Ectodermal cell (in vitro differentiated cells): ENCODE data around the gene MAP2K7.

Source experiments
- H3K27ac ChIP-seq: 2 replicates; pipeline ENCODE4 v1.7.0; 2013; ENCODE audit warnings: mild to moderate bottlenecking, low read depth, low read length; ENCODE audit not compliant: insufficient read depth, poor library complexity, severe bottlenecking
- H3K27me3 ChIP-seq: 2 replicates; pipeline ENCODE4 v1.7.0; 2013; ENCODE audit warnings: mild to moderate bottlenecking, low read length; ENCODE audit not compliant: insufficient read depth, control insufficient read depth, poor library complexity, severe bottlenecking
- H3K36me3 ChIP-seq: one replicate; pipeline ENCODE4 v1.7.0; 2013; ENCODE audit warnings: low read length; ENCODE audit not compliant: control insufficient read depth, insufficient read depth
- H3K4me1 ChIP-seq: one replicate; pipeline ENCODE4 v1.7.0; 2013; ENCODE audit warnings: low read length; ENCODE audit not compliant: control insufficient read depth, insufficient read depth
- H3K4me3 ChIP-seq: 2 replicates; pipeline ENCODE4 v1.7.0; 2013; ENCODE audit warnings: low read depth, low read length, control low read depth; ENCODE audit not compliant: insufficient read depth
- H3K9me3 ChIP-seq: 2 replicates; pipeline ENCODE4 v1.7.0; 2013; ENCODE audit warnings: mild to moderate bottlenecking, low read length, moderate library complexity; ENCODE audit not compliant: control insufficient read depth
- WGBS, 2 experiments: methylation state at CpG; one replicate each; pipeline ENCODE4 v1.1.7; 2013; ENCODE audit warnings: missing lambda C conversion rate in 2 of 2; 5-methylcytosine and 5-hydroxymethylcytosine counted together

The MAP2K7 gene

GRCh38 chr19:7932276-7932929 lies 28.7 kb downstream of the MAP2K7 start:
- H3K9me3 ChIP-seq, result no peaks in the 10 kb centered on the region
- no peaks in the 10 kb centered on the region for H3K27me3 ChIP-seq
- 96% methylated on average over 32 of the region's 32 CpGs for WGBS, 2 experiments
- no peaks in the 10 kb centered on the region for H3K4me1 ChIP-seq
- H3K4me3 ChIP-seq, result no peak overlapping the region
- H3K27ac ChIP-seq, result no peak overlapping the region
- H3K36me3 ChIP-seq, result peaks cover 40% of the 10 kb centered on the region

GRCh38 chr19:7932930-7933300 lies 29.2 kb downstream of the MAP2K7 start:
- whole genome bisulfite sequencing, 2 experiments, result 94 to 96% methylated on average over 10 of the region's 10 CpGs
- Histone ChIP-seq H3K9me3 (no peaks in the 10 kb centered on the region), H3K27ac (no peak overlapping the region), H3K36me3 (peaks cover 40% of the 10 kb centered on the region), H3K4me1 (no peaks in the 10 kb centered on the region), H3K27me3 (no peaks in the 10 kb centered on the region), H3K4me3 (no peak overlapping the region)

- 91 to 92% methylated on average over 14 of the region's 14 CpGs for WGBS, 2 experiments
- Histone ChIP-seq H3K36me3 (peaks cover 40% of the 10 kb centered on the region), H3K27me3 (no peaks in the 10 kb centered on the region), H3K9me3 (no peaks in the 10 kb centered on the region), H3K4me1 (no peaks in the 10 kb centered on the region), H3K27ac (no peak overlapping the region), H3K4me3 (no peak overlapping the region)
Observed at GRCh38 chr19:7933411-7933810, 29.7 kb downstream of the MAP2K7 start.

GRCh38 chr19:7933828-7934725 lies 30.4 kb downstream of the MAP2K7 start:
- WGBS, 2 experiments, result 95% methylated on average over 55 of the region's 55 CpGs
- H3K36me3 ChIP-seq, result peaks cover 46% of the 10 kb centered on the region

GRCh38 chr19:7934766-7935165 lies 31.1 kb downstream of the MAP2K7 start:
- no peak overlapping the region for H3K27ac ChIP-seq
- H3K9me3 ChIP-seq, result no peaks in the 10 kb centered on the region
- no peaks in the 10 kb centered on the region for H3K27me3 ChIP-seq
- H3K36me3 ChIP-seq, result peaks cover 47% of the 10 kb centered on the region
- no peaks in the 10 kb centered on the region for H3K4me1 ChIP-seq
- 96 to 97% methylated on average over 21 of the region's 21 CpGs for WGBS, 2 experiments
- no peak overlapping the region for H3K4me3 ChIP-seq

More at GRCh38 chr19:7933828-7934725, 30.4 kb downstream of the MAP2K7 start:
- Histone ChIP-seq H3K27me3 (no peaks in the 10 kb centered on the region), H3K4me1 (no peaks in the 10 kb centered on the region), H3K4me3 (no peak overlapping the region), H3K9me3 (no peaks in the 10 kb centered on the region), H3K27ac (no peak overlapping the region)

GRCh38 chr19:7940841-7941240 lies 37.2 kb downstream of the MAP2K7 start:
- no peak overlapping the region for H3K4me3 ChIP-seq
- no peak overlapping the region for H3K27ac ChIP-seq
- H3K27me3 ChIP-seq, result no peaks in the 10 kb centered on the region
- H3K4me1 ChIP-seq, result no peaks in the 10 kb centered on the region
- no peaks in the 10 kb centered on the region for H3K9me3 ChIP-seq
- peaks cover 18% of the 10 kb centered on the region for H3K36me3 ChIP-seq
- WGBS, 2 experiments, result 93 to 94% methylated on average over 13 of the region's 13 CpGs

- Histone ChIP-seq H3K4me3 (no peak overlapping the region), H3K27ac (no peak overlapping the region), H3K36me3 (peaks cover 16% of the 10 kb centered on the region), H3K4me1 (no peaks in the 10 kb centered on the region), H3K9me3 (no peaks in the 10 kb centered on the region), H3K27me3 (no peaks in the 10 kb centered on the region)
- WGBS, 2 experiments, result 92 to 95% methylated on average over 19 of the region's 19 CpGs
Observed at GRCh38 chr19:7941895-7942596, 38.4 kb downstream of the MAP2K7 start.

- H3K4me3 ChIP-seq, result peak overlapping the region; percentile 96
- WGBS, 2 experiments, result 11 to 12% methylated on average over 33 of the region's 33 CpGs
Observed at GRCh38 chr19:7942981-7943443, 39.3 kb downstream of the MAP2K7 start.

GRCh38 chr19:7943444-7944176 lies 39.9 kb downstream of the MAP2K7 start, which contains the start of gene TIMM44:
TSS of gene TIMM44 (minus strand) at chr19:7943666. CDS start at chr19:7943651, 15 bp downstream.
- H3K36me3 ChIP-seq, result peaks cover 15% of the 10 kb centered on the region
- peak within 1 kb of the TSS; percentile 95 for H3K27ac ChIP-seq
- peak within 1 kb of the TSS; percentile 96 for H3K4me3 ChIP-seq
- WGBS, 2 experiments, result 1% methylated on average over 56 of the region's 56 CpGs
- H3K4me1 ChIP-seq, result no peaks in the 10 kb centered on the region
- no peaks in the 10 kb centered on the region for H3K9me3 ChIP-seq
- no peaks in the 10 kb centered on the region for H3K27me3 ChIP-seq

More at GRCh38 chr19:7942981-7943443, 39.3 kb downstream of the MAP2K7 start:
- Histone ChIP-seq H3K4me1 (no peaks in the 10 kb centered on the region), H3K9me3 (no peaks in the 10 kb centered on the region), H3K36me3 (peaks cover 16% of the 10 kb centered on the region), H3K27me3 (no peaks in the 10 kb centered on the region), H3K27ac (peak overlapping the region; percentile 95)
